Suppressor macrophage treated with lipopolysaccharide for 1 hour (primary cell): ENCODE data around the gene STIM1.

Experiments used
- DNase-seq, 3 donors: peaks; one replicate each; pipeline ENCODE4 v3.0.0-alpha.2; 2020 to 2022

The STIM1 gene

GRCh38 chr11:4074266-4074665, 218.8 kb downstream of the STIM1 start:
- DNase-seq: no peak

GRCh38 chr11:4076774-4077173, 221.3 kb downstream of the STIM1 start:
- no peak for DNase-seq

- no peak for DNase-seq
Observed at GRCh38 chr11:4083198-4083597, 227.7 kb downstream of the STIM1 start.

GRCh38 chr11:4084406-4085125, 229.1 kb downstream of the STIM1 start:
- no peak for DNase-seq

- DNase-seq: peak in 1 of 3 donors; percentile 17
Observed at GRCh38 chr11:4085575-4085974, 230.1 kb downstream of the STIM1 start.

GRCh38 chr11:4086575-4087353, 231.3 kb downstream of the STIM1 start:
- DNase-seq: no peak

- no peak for DNase-seq
Observed at GRCh38 chr11:4087551-4087950, 232.1 kb downstream of the STIM1 start.

GRCh38 chr11:4090258-4090657, 234.8 kb downstream of the STIM1 start:
- DNase-seq: no peak

GRCh38 chr11:4092026-4092425, 236.6 kb downstream of the STIM1 start:
- peak; percentile 52 to 61 (median 55) for DNase-seq

- DNase-seq: no peak
Observed at GRCh38 chr11:4093519-4094347, 238.3 kb downstream of the STIM1 start.

- peak; percentile 97 to 98 (median 98) for DNase-seq
Observed at GRCh38 chr11:4094348-4095291, 239.2 kb downstream of the STIM1 start, which contains the start of gene RRM1. RRM1 (plus strand) TSS chr11:4094799; CDS start chr11:4095013, 214 bp downstream.

- DNase-seq: peak in 1 of 3 donors; percentile 25
Observed at GRCh38 chr11:4095509-4096230, 240.2 kb downstream of the STIM1 start.

- DNase-seq: no peak
Observed at GRCh38 chr11:4098026-4098621, 242.7 kb downstream of the STIM1 start.

- DNase-seq: peak in 1 of 3 donors; percentile 6
Observed at GRCh38 chr11:4102711-4103110, 247.2 kb downstream of the STIM1 start.

GRCh38 chr11:4103269-4103668, 247.8 kb downstream of the STIM1 start:
- DNase-seq: no peak

GRCh38 chr11:4105916-4106315, 250.5 kb downstream of the STIM1 start:
- no peak for DNase-seq

GRCh38 chr11:4111834-4112233, 256.4 kb downstream of the STIM1 start:
- DNase-seq: no peak

- no peak for DNase-seq
Observed at GRCh38 chr11:4115128-4115527, 259.7 kb downstream of the STIM1 start.

GRCh38 chr11:4118107-4118506, 262.6 kb downstream of the STIM1 start:
- DNase-seq: no peak

- no peak for DNase-seq
Observed at GRCh38 chr11:4123218-4123617, 267.8 kb downstream of the STIM1 start.

GRCh38 chr11:4125141-4125540, 269.7 kb downstream of the STIM1 start:
- DNase-seq: no peak
